HepG2 (cell line): ENCODE results near the gene BICRAL. TPM values are rescaled to one million over a fixed set of nuclear protein-coding genes. Genes with fewer than 3 reads are reported as not detected.

Experiments
- CREM ChIP-seq, 2 experiments: sonication (generic) in 1 of 2; formaldehyde crosslinking in 1 of 2; IDR thresholded peaks; 2 replicates each; pipeline versions ENCODE4 v1.4.0 to v1.6.1; 2016 to 2020; ENCODE audit warnings: antibody characterized with exemption in 1 of 2, mild to moderate bottlenecking in 1 of 2, missing genetic modification reagents in 1 of 2
- DMAP1 ChIP-seq: IDR thresholded peaks from 2 replicates; pipeline ENCODE4 v1.6.1; 2016
- FOSL2 ChIP-seq: sonication (generic); formaldehyde crosslinking; IDR thresholded peaks from 2 replicates; pipeline ENCODE4 v1.4.0; 2020; ENCODE audit warnings: missing genetic modification reagents
- FOXJ3 ChIP-seq: sonication (generic); formaldehyde crosslinking; IDR thresholded peaks from 2 replicates; pipeline ENCODE4 v1.4.0; 2020; ENCODE audit warnings: missing genetic modification reagents, mild to moderate bottlenecking, borderline replicate concordance
- GATA4 ChIP-seq: sonication (generic); IDR thresholded peaks from 2 replicates; pipeline ENCODE4 v1.6.1; 2016; ENCODE audit warnings: antibody characterized with exemption, low read depth, borderline replicate concordance
- HNRNPL ChIP-seq: fragments of 200-400 bp; formaldehyde crosslinking; IDR thresholded peaks from 2 replicates; pipeline ENCODE4 v1.6.1; 2017; ENCODE audit warnings: mild to moderate bottlenecking, low read depth, low read length
- KDM2A ChIP-seq: sonication (generic); formaldehyde crosslinking; IDR thresholded peaks from 2 replicates; pipeline ENCODE4 v1.4.0; 2020; ENCODE audit warnings: low read depth, missing genetic modification reagents, borderline replicate concordance
- MED13 ChIP-seq: sonication (generic); formaldehyde crosslinking; IDR thresholded peaks from 2 replicates; pipeline ENCODE4 v1.5.0; 2020; ENCODE audit warnings: missing genetic modification reagents
- XBP1 ChIP-seq: sonication (generic); formaldehyde crosslinking; IDR thresholded peaks from 2 replicates; pipeline ENCODE4 v1.5.0; 2020; ENCODE audit warnings: missing genetic modification reagents
- ZBTB8A ChIP-seq: sonication (generic); formaldehyde crosslinking; IDR thresholded peaks from 2 replicates; pipeline ENCODE4 v1.4.0; 2020; ENCODE audit warnings: mild to moderate bottlenecking, low read depth, missing genetic modification reagents, borderline replicate concordance
- ZFP37 ChIP-seq: sonication (generic); formaldehyde crosslinking; IDR thresholded peaks from 2 replicates; pipeline ENCODE4 v1.4.0; 2020; ENCODE audit warnings: missing genetic modification reagents, borderline replicate concordance
- ZIK1 ChIP-seq: sonication (generic); formaldehyde crosslinking; IDR thresholded peaks from 2 replicates; pipeline ENCODE4 v1.5.0; 2020; ENCODE audit warnings: mild to moderate bottlenecking, low read depth, missing genetic modification reagents, borderline replicate concordance
- ZNF232 ChIP-seq: sonication (generic); formaldehyde crosslinking; IDR thresholded peaks from 2 replicates; pipeline ENCODE4 v1.4.0; 2020; ENCODE audit warnings: missing genetic modification reagents, borderline replicate concordance
- ZNF441 ChIP-seq: sonication (generic); formaldehyde crosslinking; IDR thresholded peaks from 2 replicates; pipeline ENCODE4 v1.7.0; 2021; ENCODE audit warnings: missing genetic modification reagents, borderline replicate concordance
- ZNF574 ChIP-seq: sonication (generic); formaldehyde crosslinking; IDR thresholded peaks from 2 replicates; pipeline ENCODE4 v1.4.0; 2020; ENCODE audit warnings: missing genetic modification reagents
- ZNF629 ChIP-seq: sonication (generic); formaldehyde crosslinking; conservative IDR thresholded peaks from 2 replicates; pipeline ENCODE4 v1.5.0; 2020; ENCODE audit warnings: missing genetic modification reagents
- polyA plus RNA-seq, 8 experiments: library from polyadenylated mRNA; depleted of rRNA in 3 of 8; stranded (reverse) in 7 of 8; unstranded in 1 of 8; fragments of >200 nt; fragmentation: Illumina TruSeq in 4 of 8; extraction: Trizol in 4 of 8; gene quantifications; 2 replicates each; pipeline versions ENCODE4 v1.2.1 to v1.2.3, GENCODE V29; 2011 to 2016; ENCODE audit warnings: low read depth in 4 of 8, missing spikeins in 1 of 8, mixed read lengths in 1 of 8; ENCODE audit not compliant: insufficient read depth in 1 of 8
- total RNA-seq, 5 experiments: library from RNA; depleted of rRNA; stranded (reverse); fragments of >200 nt; fragmentation: Illumina TruSeq; extraction: Trizol; gene quantifications; 2 replicates each; pipeline ENCODE4 v1.2.3, GENCODE V29; 2016; ENCODE audit warnings: low read depth in 1 of 5
- TF ChIP-seq, protein P1 (sequence below): IDR thresholded peaks from 2 replicates; pipeline ENCODE4 v1.4.0; 2020; ENCODE audit warnings: mild to moderate bottlenecking, missing genetic modification reagents
- TF ChIP-seq, protein P2 (sequence below): sonication (generic); formaldehyde crosslinking; IDR thresholded peaks from 2 replicates; pipeline ENCODE4 v1.5.0; 2020; ENCODE audit warnings: mild to moderate bottlenecking, missing genetic modification reagents, borderline replicate concordance
- TF ChIP-seq, protein P3 (sequence below): sonication (generic); formaldehyde crosslinking; IDR thresholded peaks from 2 replicates; pipeline ENCODE4 v1.4.0; 2020; ENCODE audit warnings: missing genetic modification reagents

The BICRAL gene
- total and polyA plus RNA-seq, 2 of the 13 experiments (the other 11 are each of a cell fraction or from before 2014, with no cell fraction given), result 5.0 to 13.5 TPM

GRCh38 chr6:42845327-42845694, 63.5 kb downstream of the BICRAL start (continued):
- TF ChIP-seq, protein P1, sequence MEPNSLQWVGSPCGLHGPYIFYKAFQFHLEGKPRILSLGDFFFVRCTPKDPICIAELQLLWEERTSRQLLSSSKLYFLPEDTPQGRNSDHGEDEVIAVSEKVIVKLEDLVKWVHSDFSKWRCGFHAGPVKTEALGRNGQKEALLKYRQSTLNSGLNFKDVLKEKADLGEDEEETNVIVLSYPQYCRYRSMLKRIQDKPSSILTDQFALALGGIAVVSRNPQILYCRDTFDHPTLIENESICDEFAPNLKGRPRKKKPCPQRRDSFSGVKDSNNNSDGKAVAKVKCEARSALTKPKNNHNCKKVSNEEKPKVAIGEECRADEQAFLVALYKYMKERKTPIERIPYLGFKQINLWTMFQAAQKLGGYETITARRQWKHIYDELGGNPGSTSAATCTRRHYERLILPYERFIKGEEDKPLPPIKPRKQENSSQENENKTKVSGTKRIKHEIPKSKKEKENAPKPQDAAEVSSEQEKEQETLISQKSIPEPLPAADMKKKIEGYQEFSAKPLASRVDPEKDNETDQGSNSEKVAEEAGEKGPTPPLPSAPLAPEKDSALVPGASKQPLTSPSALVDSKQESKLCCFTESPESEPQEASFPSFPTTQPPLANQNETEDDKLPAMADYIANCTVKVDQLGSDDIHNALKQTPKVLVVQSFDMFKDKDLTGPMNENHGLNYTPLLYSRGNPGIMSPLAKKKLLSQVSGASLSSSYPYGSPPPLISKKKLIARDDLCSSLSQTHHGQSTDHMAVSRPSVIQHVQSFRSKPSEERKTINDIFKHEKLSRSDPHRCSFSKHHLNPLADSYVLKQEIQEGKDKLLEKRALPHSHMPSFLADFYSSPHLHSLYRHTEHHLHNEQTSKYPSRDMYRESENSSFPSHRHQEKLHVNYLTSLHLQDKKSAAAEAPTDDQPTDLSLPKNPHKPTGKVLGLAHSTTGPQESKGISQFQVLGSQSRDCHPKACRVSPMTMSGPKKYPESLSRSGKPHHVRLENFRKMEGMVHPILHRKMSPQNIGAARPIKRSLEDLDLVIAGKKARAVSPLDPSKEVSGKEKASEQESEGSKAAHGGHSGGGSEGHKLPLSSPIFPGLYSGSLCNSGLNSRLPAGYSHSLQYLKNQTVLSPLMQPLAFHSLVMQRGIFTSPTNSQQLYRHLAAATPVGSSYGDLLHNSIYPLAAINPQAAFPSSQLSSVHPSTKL, result peak; percentile 88
- TF ChIP-seq CREM (IDR thresholded peaks at IDR 0.05), result peak; percentile 35; the same call in 1 of the 2 replicates
- no peak for TF ChIP-seq CREM (CRISPR knock-in tag; IDR thresholded peaks at IDR 0.05)
- TF ChIP-seq ZBTB8A (CRISPR knock-in tag), result no peak
- TF ChIP-seq DMAP1 (CRISPR knock-in tag), result peak; percentile 45; the same call in 1 of the 2 replicates
- peak; percentile 49; the same call in 1 of the 2 replicates for TF ChIP-seq MED13
- TF ChIP-seq ZIK1, result peak; percentile 29; the same call in 1 of the 2 replicates
- TF ChIP-seq ZNF441 (CRISPR knock-in tag), result 0 out of 2 replicates have a peak, but pooled peaks have one; percentile 43
- peak; percentile 66; the same call in 1 of the 2 replicates for TF ChIP-seq ZNF232
- no peak for TF ChIP-seq HNRNPL
- TF ChIP-seq, protein P2, sequence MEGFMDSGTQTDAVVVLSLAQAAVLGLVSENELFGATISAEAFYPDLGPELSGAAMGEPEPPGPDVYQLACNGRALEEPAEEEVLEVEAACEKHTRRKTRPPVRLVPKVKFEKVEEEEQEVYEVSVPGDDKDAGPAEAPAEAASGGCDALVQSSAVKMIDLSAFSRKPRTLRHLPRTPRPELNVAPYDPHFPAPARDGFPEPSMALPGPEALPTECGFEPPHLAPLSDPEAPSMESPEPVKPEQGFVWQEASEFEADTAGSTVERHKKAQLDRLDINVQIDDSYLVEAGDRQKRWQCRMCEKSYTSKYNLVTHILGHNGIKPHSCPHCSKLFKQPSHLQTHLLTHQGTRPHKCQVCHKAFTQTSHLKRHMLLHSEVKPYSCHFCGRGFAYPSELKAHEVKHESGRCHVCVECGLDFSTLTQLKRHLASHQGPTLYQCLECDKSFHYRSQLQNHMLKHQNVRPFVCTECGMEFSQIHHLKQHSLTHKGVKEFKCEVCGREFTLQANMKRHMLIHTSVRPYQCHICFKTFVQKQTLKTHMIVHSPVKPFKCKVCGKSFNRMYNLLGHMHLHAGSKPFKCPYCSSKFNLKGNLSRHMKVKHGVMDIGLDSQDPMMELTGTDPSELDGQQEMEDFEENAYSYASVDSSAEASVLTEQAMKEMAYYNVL, result peak; percentile 66; the same call in 1 of the 2 replicates
- TF ChIP-seq XBP1 (CRISPR knock-in tag), result no peak
- peak; percentile 71 for TF ChIP-seq ZNF629 (CRISPR knock-in tag)
- TF ChIP-seq KDM2A, result peak; percentile 52; the same call in 1 of the 2 replicates
- peak; percentile 79 for TF ChIP-seq ZNF574 (CRISPR knock-in tag)
- TF ChIP-seq GATA4, result no peak
- TF ChIP-seq FOXJ3 (CRISPR knock-in tag), result peak; percentile 84; the same call in 1 of the 2 replicates
- peak; percentile 87 for TF ChIP-seq FOSL2 (CRISPR knock-in tag)
- peak; percentile 68; the same call in 1 of the 2 replicates for TF ChIP-seq ZFP37 (CRISPR knock-in tag)
- TF ChIP-seq, protein P3, sequence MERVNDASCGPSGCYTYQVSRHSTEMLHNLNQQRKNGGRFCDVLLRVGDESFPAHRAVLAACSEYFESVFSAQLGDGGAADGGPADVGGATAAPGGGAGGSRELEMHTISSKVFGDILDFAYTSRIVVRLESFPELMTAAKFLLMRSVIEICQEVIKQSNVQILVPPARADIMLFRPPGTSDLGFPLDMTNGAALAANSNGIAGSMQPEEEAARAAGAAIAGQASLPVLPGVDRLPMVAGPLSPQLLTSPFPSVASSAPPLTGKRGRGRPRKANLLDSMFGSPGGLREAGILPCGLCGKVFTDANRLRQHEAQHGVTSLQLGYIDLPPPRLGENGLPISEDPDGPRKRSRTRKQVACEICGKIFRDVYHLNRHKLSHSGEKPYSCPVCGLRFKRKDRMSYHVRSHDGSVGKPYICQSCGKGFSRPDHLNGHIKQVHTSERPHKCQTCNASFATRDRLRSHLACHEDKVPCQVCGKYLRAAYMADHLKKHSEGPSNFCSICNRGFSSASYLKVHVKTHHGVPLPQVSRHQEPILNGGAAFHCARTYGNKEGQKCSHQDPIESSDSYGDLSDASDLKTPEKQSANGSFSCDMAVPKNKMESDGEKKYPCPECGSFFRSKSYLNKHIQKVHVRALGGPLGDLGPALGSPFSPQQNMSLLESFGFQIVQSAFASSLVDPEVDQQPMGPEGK, result peak; percentile 68
